OCI-LY7 (cell line): Measurements from ENCODE around the gene BTBD6. TPM values are rescaled to one million over a fixed set of nuclear protein-coding genes. Genes with fewer than 3 reads are reported as not detected.

Source experiments
- total RNA-seq, 2 experiments: library from RNA; depleted of rRNA in 1 of 2; stranded (reverse); fragments of >200 nt in 1 of 2; shearing (Covaris generic) in 1 of 2; gene quantifications; 2 replicates each; pipeline ENCODE4 v1.2.3, GENCODE V29; 2014 to 2022

BTBD6 gene
- total RNA-seq, 2 experiments from 2014 or later: 5.7 to 27.9 TPM

Other genes with a start within 250 kb of the BTBD6 start
- 109 and 110 TPM in 2 replicates for gene CDCA4, start 227.4 kb upstream of the BTBD6 start, total RNA-seq (2014; rRNA removed; shearing (Covaris generic))
- gene CDCA4, start 227.4 kb upstream of the BTBD6 start, total RNA-seq (2022): 74.0 and 79.5 TPM in 2 replicates
- gene GPR132, start 183.1 kb upstream of the BTBD6 start, total RNA-seq (2014; rRNA removed; shearing (Covaris generic)): 0.10 and 1.0 TPM in 2 replicates
- 1.9 and 3.0 TPM in 2 replicates for gene GPR132, start 183.1 kb upstream of the BTBD6 start, total RNA-seq (2022)
- 4.0 and 5.0 TPM in 2 replicates for gene JAG2, start 79.8 kb upstream of the BTBD6 start, total RNA-seq (2014; rRNA removed; shearing (Covaris generic))
- 6.0 and 6.5 TPM in 2 replicates for gene JAG2, start 79.8 kb upstream of the BTBD6 start, total RNA-seq (2022)
- gene NUDT14, start 67.2 kb upstream of the BTBD6 start, total RNA-seq (2014; rRNA removed; shearing (Covaris generic)): 19.5 and 32.1 TPM in 2 replicates
- 37.0 and 37.5 TPM in 2 replicates for gene NUDT14, start 67.2 kb upstream of the BTBD6 start, total RNA-seq (2022)
- 23.7 and 25.5 TPM in 2 replicates for gene BRF1, start 52.5 kb downstream of the BTBD6 start, total RNA-seq (2014; rRNA removed; shearing (Covaris generic))
- gene BRF1, start 52.5 kb downstream of the BTBD6 start, total RNA-seq (2022): 26.4 and 27.0 TPM in 2 replicates
- 35.3 and 46.9 TPM in 2 replicates for gene PACS2, start 66.2 kb downstream of the BTBD6 start, total RNA-seq (2014; rRNA removed; shearing (Covaris generic))
- gene PACS2, start 66.2 kb downstream of the BTBD6 start, total RNA-seq (2022): 45.4 and 47.3 TPM in 2 replicates
- gene TEX22, start 150.0 kb downstream of the BTBD6 start, total RNA-seq (2014; rRNA removed; shearing (Covaris generic)): 1.3 and 2.3 TPM in 2 replicates
- gene TEX22, start 150.0 kb downstream of the BTBD6 start, total RNA-seq (2022): 9.2 and 12.2 TPM in 2 replicates
- 92.3 and 103 TPM in 2 replicates for gene MTA1, start 171.3 kb downstream of the BTBD6 start, total RNA-seq (2014; rRNA removed; shearing (Covaris generic))
- gene MTA1, start 171.3 kb downstream of the BTBD6 start, total RNA-seq (2022): 217 and 220 TPM in 2 replicates
- gene CRIP2, start 226.3 kb downstream of the BTBD6 start, total RNA-seq (2014; rRNA removed; shearing (Covaris generic)): not detected in 2 replicates
- gene CRIP2, start 226.3 kb downstream of the BTBD6 start, total RNA-seq (2022): not detected in 2 replicates
- gene CRIP1, start 238.4 kb downstream of the BTBD6 start, total RNA-seq (2014; rRNA removed; shearing (Covaris generic)): 4.1 and 4.6 TPM in 2 replicates
- 1.5 TPM in 1 of 2 replicates, not detected in the other for gene CRIP1, start 238.4 kb downstream of the BTBD6 start, total RNA-seq (2022)
- gene TEDC1, start 242.7 kb downstream of the BTBD6 start, total RNA-seq (2014; rRNA removed; shearing (Covaris generic)): 53.2 and 57.4 TPM in 2 replicates
- 55.8 and 58.0 TPM in 2 replicates for gene TEDC1, start 242.7 kb downstream of the BTBD6 start, total RNA-seq (2022)